CD4-positive, alpha-beta T cell treated with Interleukin-4 for 4 hours (primary cell): ENCODE results near the gene TMEM259.
"Not testable (repeated sequence)": the region's sequence is repeated elsewhere in the genome, so short reads cannot be mapped to it uniquely, and the experiment has no call there.

Experiments used
- DNase-seq: peaks from one replicate; pipeline ENCODE4 v3.0.0-alpha.2; 2020

The TMEM259 gene

DNA sequence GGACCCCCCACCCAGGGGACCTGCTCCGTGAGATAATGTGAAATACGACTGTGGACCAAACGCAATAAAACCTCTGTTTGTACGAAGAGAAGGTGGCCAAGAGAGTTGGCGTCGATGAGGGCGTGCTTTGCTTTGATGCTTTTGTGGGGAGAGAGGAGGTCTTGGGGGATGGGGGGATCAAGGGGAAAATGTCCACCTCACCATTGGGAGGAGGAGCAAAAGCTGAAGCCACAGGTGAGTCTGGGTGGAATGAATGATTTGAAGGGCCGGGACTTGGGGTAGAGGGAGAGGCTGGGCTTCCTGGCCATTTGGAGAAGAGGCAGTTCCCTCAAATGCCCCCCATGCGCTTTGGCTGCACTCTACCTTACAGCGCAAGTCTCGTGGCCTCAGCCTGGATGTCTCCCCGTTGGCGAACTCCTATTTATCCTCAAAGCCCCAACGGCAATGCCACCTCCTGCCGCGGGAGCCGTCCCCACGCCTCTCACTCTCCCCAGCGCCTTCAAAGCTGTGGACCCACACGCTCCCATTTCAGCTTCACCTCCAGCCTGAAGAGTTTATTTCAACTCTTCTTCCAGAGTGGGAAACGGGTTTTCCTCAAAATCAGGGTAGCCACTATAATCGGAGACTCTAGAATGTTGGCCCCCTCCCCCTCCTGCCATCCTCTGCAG lies 18.2 kb upstream of the TMEM259 start:
- no peak for DNase-seq

GRCh38 chr19:1037621-1038064 lies 16.7 kb upstream of the TMEM259 start:
- no peak for DNase-seq

GRCh38 chr19:1035998-1036621 lies 15.2 kb upstream of the TMEM259 start:
- no peak for DNase-seq

GRCh38 chr19:1032264-1032867 lies 11.4 kb upstream of the TMEM259 start:
- DNase-seq = no peak

DNA sequence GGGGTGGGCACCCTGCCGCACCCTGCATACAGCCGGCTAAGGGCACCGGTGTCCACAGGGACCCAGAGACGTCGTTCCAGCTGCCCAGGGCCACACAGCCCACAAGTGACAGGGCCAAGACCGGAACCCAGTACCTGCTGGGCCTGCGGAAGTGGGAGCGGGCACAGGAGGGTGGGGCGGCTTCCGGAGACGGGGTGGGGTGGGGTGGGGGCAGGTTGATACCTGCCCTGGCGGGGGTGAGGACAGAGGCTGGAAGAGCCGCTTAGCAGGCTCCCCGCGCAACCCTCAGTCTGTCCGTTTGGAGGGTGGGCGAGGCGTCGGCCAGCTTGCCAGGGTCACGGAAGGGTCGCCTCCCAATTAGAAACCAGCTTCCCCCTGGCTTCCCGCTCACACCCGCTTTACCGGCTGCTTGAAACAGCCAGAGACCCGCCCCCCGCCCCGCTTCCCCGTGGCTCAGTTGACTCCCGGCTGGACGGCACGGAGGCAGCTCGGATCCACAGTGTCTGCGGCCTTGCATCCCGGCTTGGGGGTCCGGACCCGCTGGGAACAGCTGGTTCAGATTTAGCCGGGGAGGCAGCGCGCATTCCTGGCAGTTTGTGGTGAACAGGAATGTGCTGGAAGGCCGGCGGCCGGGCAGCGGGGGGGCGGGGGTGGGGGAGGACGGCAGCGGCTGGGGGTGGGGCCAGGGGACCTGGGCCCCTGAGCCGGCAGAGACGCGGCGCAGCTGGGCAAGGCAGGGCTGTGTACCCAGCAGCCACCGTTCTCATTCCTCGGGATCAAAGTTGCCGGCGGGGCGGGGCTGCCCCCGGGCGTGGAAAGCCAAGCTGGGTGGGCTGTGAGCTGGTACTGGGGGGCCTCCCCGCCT lies 7.4 kb upstream of the TMEM259 start:
- peak; percentile 58 for DNase-seq

DNA sequence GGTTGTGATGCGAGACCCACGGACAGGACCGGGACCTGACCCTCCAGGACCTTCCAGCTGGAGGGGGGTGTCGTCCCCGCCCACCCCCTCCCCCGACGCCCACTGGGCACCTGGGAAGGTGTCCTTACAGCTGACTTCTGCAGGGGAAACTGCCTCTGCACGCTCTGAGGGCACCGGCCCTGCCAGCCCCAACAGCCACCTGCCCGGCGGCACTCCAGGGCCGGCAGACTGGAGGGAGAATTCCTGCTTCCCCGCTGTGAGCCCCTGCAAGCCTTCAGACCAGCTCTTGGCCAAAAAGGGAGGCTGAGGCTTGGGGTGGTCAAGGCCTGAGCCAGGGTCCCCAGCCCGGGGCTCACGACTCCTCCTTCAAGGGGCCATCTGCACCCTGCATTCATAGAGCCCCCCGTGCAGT lies 6.7 kb upstream of the TMEM259 start:
- no peak for DNase-seq

DNA sequence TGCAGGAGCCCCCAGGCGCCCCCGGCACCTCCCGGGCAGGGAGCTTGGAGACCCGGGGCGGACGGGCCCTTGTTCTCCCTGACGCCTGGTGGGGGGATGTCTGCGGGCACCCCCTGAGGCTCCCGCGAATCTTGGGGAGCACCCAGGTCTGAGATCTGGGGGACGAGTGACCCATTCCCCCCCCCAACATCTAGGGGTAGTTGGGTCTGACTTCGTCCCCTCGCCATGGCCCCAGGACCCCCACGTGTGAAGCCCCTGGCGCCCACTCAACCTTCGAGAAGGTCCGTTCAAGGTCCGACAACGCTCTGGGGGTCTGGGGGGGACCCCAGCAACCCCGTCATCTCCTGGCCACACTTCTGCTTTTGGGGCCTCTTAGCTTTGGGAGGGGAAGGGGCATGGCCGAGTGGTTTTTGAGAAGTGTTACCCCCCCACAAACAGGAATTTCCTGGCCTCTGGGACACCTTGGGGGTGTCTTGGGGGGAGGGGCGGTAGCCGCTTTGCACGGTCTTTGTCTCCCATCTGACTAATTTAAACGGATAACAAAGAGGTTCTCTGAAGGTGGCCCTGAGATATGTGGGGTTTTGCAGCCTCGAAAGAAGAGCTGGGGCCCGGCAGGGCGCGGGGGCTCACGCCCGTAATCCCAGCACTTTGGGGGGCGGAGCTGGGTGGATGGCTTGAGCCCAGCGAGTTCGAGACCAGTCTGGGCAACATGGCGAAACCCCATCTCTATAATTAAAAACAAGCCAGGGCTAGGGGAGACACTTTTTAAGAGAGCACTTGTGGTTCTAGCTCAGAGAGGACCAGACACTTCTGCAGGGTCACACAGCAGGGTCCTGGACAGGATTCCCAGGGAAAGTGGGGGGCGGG lies 6.1 kb upstream of the TMEM259 start:
- DNase-seq = peak; percentile 40

DNA sequence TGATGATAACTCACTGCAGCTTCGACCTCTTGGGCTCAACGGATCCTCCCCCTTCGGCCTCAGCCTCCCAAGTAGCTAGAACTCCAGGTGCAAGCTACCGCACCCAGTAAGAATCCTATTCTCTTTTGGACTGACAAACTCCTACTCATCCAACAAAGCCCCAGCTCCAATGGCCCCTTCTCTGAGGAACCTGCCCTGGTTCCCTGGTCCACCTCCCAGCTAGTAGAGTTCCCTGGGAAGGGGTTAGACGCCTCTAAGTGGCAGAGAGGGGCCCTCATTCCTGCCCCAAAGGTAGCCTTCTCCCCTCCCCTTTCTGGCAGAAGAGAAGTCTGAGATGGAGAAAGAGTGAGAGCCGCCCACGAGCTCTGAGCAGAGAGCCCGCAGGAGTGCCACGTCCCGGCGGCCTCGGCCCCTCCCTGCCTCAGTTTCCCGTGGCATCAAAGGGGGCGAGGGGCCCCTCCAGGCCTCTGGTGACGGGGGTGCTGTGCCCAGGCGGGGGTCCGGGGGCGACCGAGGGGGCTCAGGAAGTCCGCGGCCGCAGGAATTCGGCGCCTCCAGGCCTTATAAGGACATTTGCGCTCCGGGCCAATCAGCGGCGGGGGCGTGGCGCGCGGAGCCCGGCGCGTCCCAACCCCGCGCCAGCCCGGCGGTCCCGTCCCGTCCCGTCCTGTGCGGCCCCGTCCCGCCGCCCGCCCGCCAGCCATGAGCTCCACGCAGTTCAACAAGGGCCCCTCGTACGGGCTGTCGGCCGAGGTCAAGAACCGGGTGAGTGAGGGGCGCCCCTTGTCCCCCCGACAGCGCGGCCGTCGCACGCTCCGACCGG lies 5.2 kb upstream of the TMEM259 start, which contains the start of gene CNN2:
TSS of gene CNN2 (plus strand) at position 649 of the 823 bp plus-strand sequence. CDS start at position 703, 54 bp downstream.
- DNase-seq = peak; percentile 48

GRCh38 chr19:1025080-1025479 lies 4.2 kb upstream of the TMEM259 start:
- DNase-seq = not testable (repeated sequence)

- DNase-seq = not testable (repeated sequence)
Observed at GRCh38 chr19:1023883-1024188, 2.9 kb upstream of the TMEM259 start.

DNA sequence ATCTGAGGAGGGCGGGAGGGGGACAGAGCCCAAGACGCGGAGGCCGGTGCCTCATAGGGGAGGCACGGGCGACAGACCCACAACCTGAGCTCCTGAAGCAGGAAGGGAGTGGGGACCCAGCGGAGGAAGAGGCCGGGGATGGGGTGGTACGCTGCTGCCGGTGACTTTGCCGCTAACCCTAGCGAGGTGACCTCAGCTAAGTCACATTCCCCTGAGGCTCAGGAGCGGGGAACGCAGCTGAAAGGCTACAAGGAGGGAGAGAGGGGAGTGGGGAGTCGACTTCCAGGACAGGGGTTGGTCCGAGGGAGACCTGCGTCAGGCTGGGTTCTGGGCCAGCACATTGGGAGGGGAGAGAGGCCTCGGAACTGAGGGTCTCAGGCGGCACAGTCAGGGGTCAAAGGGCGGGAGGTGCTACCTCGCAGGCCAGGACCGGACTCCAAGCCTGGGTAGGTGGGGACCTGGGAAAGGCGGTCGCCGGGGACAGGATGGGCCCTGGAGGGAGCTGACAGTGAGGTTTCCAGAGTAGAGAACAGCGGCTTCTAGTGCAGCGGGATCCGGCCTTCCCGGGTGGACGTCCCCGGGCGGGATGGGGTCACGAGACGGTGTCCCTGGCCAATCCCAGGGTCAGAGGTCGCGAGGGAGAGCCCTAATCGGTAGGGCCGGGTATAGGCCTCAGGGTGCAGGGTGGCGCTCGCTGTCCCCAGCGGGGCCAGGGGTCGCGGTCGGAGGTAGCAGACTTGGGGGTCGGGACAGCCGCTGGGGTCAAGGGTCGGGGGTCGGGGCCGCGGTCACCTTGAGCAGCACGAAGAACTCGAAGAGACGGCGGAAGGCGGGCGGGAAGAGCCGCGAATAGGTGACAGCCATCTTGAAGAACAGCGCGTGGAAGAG lies 699 bp downstream of the TMEM259 start:
- no peak for DNase-seq

DNA sequence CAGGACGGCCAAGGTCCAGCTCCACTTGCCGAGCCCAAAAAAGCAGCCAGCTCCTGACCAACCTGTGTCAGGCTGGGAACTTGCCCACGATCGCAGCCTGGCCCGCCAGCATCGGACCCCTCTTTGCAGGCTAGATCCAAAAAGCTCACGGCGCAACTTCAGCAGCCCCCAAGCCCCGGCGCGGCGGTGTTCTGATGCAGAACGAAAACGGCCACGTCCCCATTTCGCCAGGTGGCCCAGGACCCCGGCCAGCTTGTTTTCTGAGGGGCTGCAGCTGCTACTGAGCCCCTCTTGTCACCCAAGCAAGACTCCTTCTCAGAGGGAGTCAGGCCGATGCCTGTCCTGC lies 1.3 kb downstream of the TMEM259 start:
- no peak for DNase-seq

- no peak for DNase-seq
Observed at GRCh38 chr19:1018932-1019615, 1.8 kb downstream of the TMEM259 start.

DNA sequence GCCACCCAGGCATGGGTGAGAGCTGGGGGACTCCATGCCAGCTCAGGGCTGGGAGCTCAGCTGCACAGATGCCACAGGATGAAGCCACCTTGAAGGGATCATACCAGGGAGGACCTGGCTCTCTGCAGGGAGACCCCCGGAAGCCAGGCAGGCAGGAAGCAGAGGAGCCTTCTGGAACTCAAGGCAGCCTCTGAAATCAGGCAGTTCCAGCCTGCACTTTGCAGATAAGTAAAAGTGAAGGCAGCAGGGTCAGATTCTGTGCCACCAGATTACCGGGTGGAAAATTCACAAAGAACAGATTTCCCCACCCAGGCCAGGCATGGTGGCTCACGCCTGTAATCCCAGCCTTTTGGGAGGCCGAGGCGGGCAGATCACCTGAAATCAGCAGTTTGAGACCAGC lies 2.5 kb downstream of the TMEM259 start:
- no peak for DNase-seq

DNA sequence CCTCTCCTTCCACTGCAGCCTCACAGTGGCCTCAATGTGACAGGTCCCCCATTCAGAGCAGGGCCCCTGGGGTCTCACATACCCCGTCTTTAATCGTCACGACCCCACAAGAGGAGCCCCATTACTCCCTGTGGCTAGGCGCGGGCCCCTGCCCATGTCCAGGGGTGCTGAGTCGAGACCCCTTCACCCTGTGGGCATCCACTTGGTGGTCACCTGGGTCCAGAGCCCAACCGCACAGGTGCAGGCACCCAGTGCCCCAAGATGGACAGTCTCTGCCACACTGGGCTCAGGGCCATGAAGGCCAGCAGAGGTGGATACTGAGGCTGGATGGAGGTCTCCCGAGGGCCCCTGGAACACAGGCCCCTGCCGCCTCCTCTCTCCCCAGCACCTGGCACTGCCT lies 3.0 kb downstream of the TMEM259 start:
- no peak for DNase-seq

DNA sequence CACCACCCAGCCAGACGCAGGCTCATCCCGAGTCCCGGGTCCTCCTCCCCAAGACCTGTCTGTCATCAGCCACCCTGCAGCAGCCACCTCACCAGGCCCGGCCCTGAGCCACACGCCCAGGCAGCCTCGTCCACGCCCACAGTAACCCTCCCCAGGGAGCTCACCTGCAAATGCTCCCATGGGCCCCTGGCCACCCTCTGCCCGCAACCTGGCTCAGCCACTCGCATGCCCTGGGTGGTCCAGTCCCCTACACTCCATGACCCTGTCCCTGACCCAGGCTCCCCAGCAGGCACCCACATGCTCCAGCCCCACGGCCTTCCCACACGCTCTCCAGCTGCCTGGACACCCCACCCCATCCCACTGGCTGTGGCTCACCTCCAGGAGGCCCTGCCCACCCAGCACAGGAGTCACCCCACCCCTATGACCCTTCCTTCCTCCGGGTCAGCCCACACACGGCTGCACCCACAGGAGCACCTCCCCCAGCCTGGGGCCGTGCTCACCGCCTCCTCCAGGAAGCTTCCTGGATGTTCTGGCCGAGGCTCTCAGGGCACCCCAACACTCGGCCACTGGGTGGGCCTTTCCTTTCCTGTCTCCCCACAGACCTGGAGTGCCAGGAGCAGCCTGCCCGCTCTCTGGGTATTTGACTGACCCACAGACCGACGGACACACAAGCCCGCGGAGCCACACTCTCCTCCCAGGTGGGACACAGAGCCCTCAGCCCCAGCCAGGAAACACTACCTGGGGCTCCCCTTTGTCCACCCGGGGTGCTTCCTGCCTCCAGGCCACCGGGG lies 3.6 kb downstream of the TMEM259 start:
- no peak for DNase-seq

DNA sequence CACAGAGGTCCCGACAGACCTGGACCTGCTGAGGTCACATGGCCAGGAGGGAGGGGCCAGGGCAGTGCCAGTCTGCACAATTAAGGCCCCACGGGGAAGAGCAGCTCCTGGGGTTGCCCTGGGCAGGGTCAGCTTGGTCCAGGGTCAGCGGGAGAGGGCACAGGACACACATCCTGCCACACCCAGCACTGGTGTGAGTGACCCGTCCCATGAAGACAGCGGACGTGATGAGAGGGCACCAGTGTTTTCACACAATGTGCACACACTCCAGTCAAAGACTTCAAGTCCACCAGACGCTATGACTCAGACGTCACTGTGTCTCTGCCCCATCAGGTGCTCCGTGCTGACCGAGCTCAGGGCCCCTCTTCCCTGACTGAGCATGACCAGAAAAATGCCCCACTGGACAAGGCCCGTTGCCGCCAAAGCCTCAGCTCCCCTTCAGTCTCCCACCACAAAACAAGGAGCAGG lies 4.2 kb downstream of the TMEM259 start:
- no peak for DNase-seq

- no peak for DNase-seq
Observed at GRCh38 chr19:1015782-1016646, 4.9 kb downstream of the TMEM259 start.
